Measurements from ENCODE around the gene MYH11. TPM values are rescaled to one million over a fixed set of nuclear protein-coding genes. Genes with fewer than 3 reads are reported as not detected.
"Not testable (repeated sequence)": the region's sequence is repeated elsewhere in the genome, so short reads cannot be mapped to it uniquely, and the experiment has no call there.

The MYH11 gene
- total RNA-seq, 1 experiment from 2014 or later: not detected

DNA sequence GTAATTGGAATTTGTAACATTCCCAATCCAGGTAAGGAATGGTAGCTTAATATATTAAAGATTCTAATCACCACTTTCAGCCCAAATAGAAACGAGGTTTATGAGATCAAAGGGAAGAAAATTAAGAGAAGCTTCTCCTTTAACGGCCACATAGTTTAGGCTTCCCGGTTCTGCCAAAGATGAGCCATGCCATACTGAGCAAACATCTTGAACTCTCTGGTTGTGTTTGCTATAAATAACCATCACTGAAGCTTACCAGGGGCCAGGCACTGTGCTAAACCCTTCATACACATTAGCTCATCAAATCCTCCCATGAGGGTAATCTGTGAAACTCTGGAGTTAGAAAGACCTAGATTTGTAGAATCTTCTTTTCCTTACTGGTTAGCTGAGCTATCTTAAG, 2.8 kb downstream of the MYH11 start:
- Mint-ChIP-seq H3K27me3 (ENCODE audit: insufficient read depth, unreplicated experiment) (peaks cover 16% of the 10 kb centered on the region), H3K27ac (ENCODE audit: unreplicated experiment) (no peak overlapping the region), H3K4me1 (ENCODE audit: low read depth, unreplicated experiment) (peaks cover 9% of the 10 kb centered on the region), H3K4me3 (ENCODE audit: unreplicated experiment) (no peak overlapping the region), H3K9me3 (ENCODE audit: unreplicated experiment) (no peaks in the 10 kb centered on the region), H3K36me3 (ENCODE audit: insufficient read depth, unreplicated experiment) (no peaks in the 10 kb centered on the region)
- no TSS peak for BruUV-seq (replicated peaks)
- no peaks in the 10 kb centered on the region for H3K36me3 ChIP-seq (ENCODE audit: control insufficient read depth, insufficient read depth, low read length)
- DNase-seq: no peak
- no peaks in the 10 kb centered on the region for H3K4me1 ChIP-seq
- intact Hi-C loops (cut with micrococcal nuclease; ENCODE audit: unreplicated experiment): no loop called here
- ChIA-PET POLR2A (no interaction called here), CTCF (interaction anchor here (0.6 kb wide), 1 partner anchor 240 kb away, joined by 3 read pairs; no protein-coding TSS in a partner anchor)
- H3K27me3 ChIP-seq (replicated peaks; ENCODE audit: control insufficient read depth, insufficient read depth, low read length): no peaks in the 10 kb centered on the region
- H3K4me3 ChIP-seq (ENCODE audit: low read depth, low read length): no peak overlapping the region
- no peaks in the 10 kb centered on the region for H3K9me3 ChIP-seq
- no peak for TF ChIP-seq CTCF (IDR thresholded peaks at IDR 0.05; ENCODE audit: insufficient read depth in 1 of 2, low read depth in 1 of 2, low read length in 1 of 2, severe bottlenecking in 1 of 2, unreplicated experiment in 1 of 2)

DNA sequence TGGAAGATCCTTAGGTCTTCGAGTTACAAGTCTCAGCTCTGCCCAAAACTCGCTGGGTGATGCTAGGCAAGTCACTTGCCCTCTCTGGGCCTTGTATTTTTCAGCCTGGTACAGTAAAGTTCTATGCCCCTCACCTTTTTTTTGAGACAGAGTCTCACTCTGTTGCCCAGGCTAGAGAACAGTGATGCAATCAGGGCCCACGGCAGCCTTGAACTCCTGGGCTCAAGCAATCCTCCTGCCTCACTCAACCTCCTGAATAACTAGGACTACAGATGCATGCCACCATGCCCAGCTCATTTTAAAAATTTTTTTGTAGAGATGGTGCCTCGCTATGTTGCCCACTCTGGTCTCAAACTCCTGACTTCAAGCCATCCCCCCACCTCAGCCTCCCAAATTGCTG, 3.8 kb downstream of the MYH11 start:
- no TSS peak for BruUV-seq (replicated peaks)
- Histone ChIP-seq H3K4me3 (ENCODE audit: low read depth, low read length) (no peak overlapping the region), H3K27me3 (replicated peaks; ENCODE audit: control insufficient read depth, insufficient read depth, low read length) (no peaks in the 10 kb centered on the region), H3K4me1 (no peaks in the 10 kb centered on the region), H3K9me3 (no peaks in the 10 kb centered on the region), H3K36me3 (ENCODE audit: control insufficient read depth, insufficient read depth, low read length) (no peaks in the 10 kb centered on the region)
- intact Hi-C loops (cut with micrococcal nuclease; ENCODE audit: unreplicated experiment): no loop called here
- ChIA-PET POLR2A (no interaction called here), CTCF (no interaction called here)
- Mint-ChIP-seq H3K4me1 (ENCODE audit: low read depth, unreplicated experiment) (peaks cover 7% of the 10 kb centered on the region), H3K27ac (ENCODE audit: unreplicated experiment) (no peak overlapping the region), H3K4me3 (ENCODE audit: unreplicated experiment) (no peak overlapping the region), H3K9me3 (ENCODE audit: unreplicated experiment) (no peaks in the 10 kb centered on the region), H3K36me3 (ENCODE audit: insufficient read depth, unreplicated experiment) (no peaks in the 10 kb centered on the region), H3K27me3 (ENCODE audit: insufficient read depth, unreplicated experiment) (peaks cover 15% of the 10 kb centered on the region)
- no peak for TF ChIP-seq CTCF (IDR thresholded peaks at IDR 0.05; ENCODE audit: insufficient read depth in 1 of 2, low read depth in 1 of 2, low read length in 1 of 2, severe bottlenecking in 1 of 2, unreplicated experiment in 1 of 2)
- no peak for DNase-seq

GRCh38 chr16:15850555-15850954, 6.3 kb downstream of the MYH11 start:
- H3K27me3 ChIP-seq (replicated peaks; ENCODE audit: control insufficient read depth, insufficient read depth, low read length); intact Hi-C loops (cut with micrococcal nuclease; ENCODE audit: unreplicated experiment); H3K9me3 Mint-ChIP-seq (ENCODE audit: unreplicated experiment); H3K4me3 ChIP-seq (ENCODE audit: low read depth, low read length); H3K27ac Mint-ChIP-seq (ENCODE audit: unreplicated experiment); H3K4me1 Mint-ChIP-seq (ENCODE audit: low read depth, unreplicated experiment); POLR2A ChIA-PET; H3K27me3 Mint-ChIP-seq (ENCODE audit: insufficient read depth, unreplicated experiment); BruUV-seq (replicated peaks); H3K9me3 ChIP-seq; DNase-seq; H3K4me1 ChIP-seq; H3K36me3 ChIP-seq (ENCODE audit: control insufficient read depth, insufficient read depth, low read length); H3K4me3 Mint-ChIP-seq (ENCODE audit: unreplicated experiment); H3K36me3 Mint-ChIP-seq (ENCODE audit: insufficient read depth, unreplicated experiment): not testable (repeated sequence)
- CTCF ChIA-PET: interaction anchor here (0.6 kb wide), 1 partner anchor 209 kb away, joined by 8 read pairs; no protein-coding TSS in a partner anchor

All from Caco-2 (cell line).